K562 (cell line): Measurements from ENCODE around the gene KRTAP10-6. TPM values are rescaled to one million over a fixed set of nuclear protein-coding genes. Genes with fewer than 3 reads are reported as not detected.

ENCODE experiments used
- ATAC-seq: fragments of 200-7000 bp; cut with Tn5 transposase; 3 replicates; pipeline ENCODE4 v1.9.1; 2020; ENCODE audit warnings: moderate library complexity
- BruUV-seq: library from RNA; stranded (reverse); fragments of 400-500 nt; replicated peaks from 2 replicates; lab custom pipeline; 2021; lab: Mats Ljungman, UMichigan
- CTCF ChIA-PET: fragments of 300-600 bp; formaldehyde crosslinking; extraction: SDS; loops from one replicate; lab custom pipeline; 2021; ENCODE audit warnings: low intra/inter-chr PET ratio; lab: Yijun Ruan, JAX
- POLR2A ChIA-PET: fragments of 300-600, 350-650 bp; sonication (Branson Sonifier 250); formaldehyde crosslinking; extraction: SDS; loops from one replicate; lab custom pipeline; 2021; ENCODE audit warnings: antibody characterized with exemption, inconsistent platforms; lab: Yijun Ruan, JAX
- DNase-seq, 4 experiments: peaks; one replicate each; pipeline versions ENCODE4 v3.0.0 to v3.0.0-alpha.2; 2011 to 2018; ENCODE audit warnings: low spot score in 3 of 4, mixed read lengths in 3 of 4; ENCODE audit errors: extremely low read depth in 1 of 4
- FAIRE-seq: peaks from 2 replicates; lab custom pipeline; 2011; peaks lifted over from hg19 to GRCh38; lab: Jason Lieb, UNC
- H2AFZ ChIP-seq: 2 replicates; pipeline ENCODE4 v1.6.0; 2011; ENCODE audit warnings: low read depth, low read length, control low read depth, inconsistent platforms
- H3K27ac ChIP-seq: fragments of 200-600 bp; 3 replicates; pipeline ENCODE4 v1.8.0; 2011; ENCODE audit warnings: low read depth, mild to moderate bottlenecking, control low read depth, inconsistent platforms, low read length, moderate library complexity, mixed read lengths; ENCODE audit errors: extremely low read depth
- H3K27me3 ChIP-seq, 2 experiments: fragments of 300-600 bp in 1 of 2; 2 replicates in 1 of 2; 3 replicates in 1 of 2; pipeline versions ENCODE4 v1.6.0 to v1.8.0; 2011; ENCODE audit warnings: inconsistent platforms in 2 of 2, low read length in 2 of 2, mild to moderate bottlenecking in 1 of 2, mixed read lengths in 1 of 2, moderate library complexity in 1 of 2; ENCODE audit not compliant: control insufficient read depth in 2 of 2, insufficient read depth in 2 of 2
- H3K36me3 ChIP-seq: fragments of 300-600 bp; 3 replicates; pipeline ENCODE4 v1.8.0; 2011; ENCODE audit warnings: mild to moderate bottlenecking, low read length, inconsistent platforms; ENCODE audit not compliant: control insufficient read depth, insufficient read depth
- H3K4me1 ChIP-seq, 2 experiments: fragments of 200-600 bp in 1 of 2; replicated peaks in 1 of 2; 2 replicates in 1 of 2; 3 replicates in 1 of 2; pipeline versions ENCODE4 v1.5.1 to v1.8.0; 2011; ENCODE audit warnings: inconsistent platforms in 2 of 2, low read length in 2 of 2, mild to moderate bottlenecking in 1 of 2, mixed read lengths in 1 of 2, moderate library complexity in 1 of 2; ENCODE audit not compliant: control insufficient read depth in 2 of 2, insufficient read depth in 2 of 2
- H3K4me2 ChIP-seq: 2 replicates; pipeline ENCODE4 v1.6.1; 2011; ENCODE audit warnings: low read length, control low read depth, inconsistent platforms, mixed read lengths; ENCODE audit not compliant: insufficient read depth
- H3K4me3 ChIP-seq: fragments of 200-600 bp; sonication (generic), shearing (Covaris generic); 2 replicates; pipeline ENCODE4 v1.5.1; 2016; ENCODE audit warnings: control low read depth, inconsistent platforms
- H3K79me2 ChIP-seq: fragments of 200-600 bp; 3 replicates; pipeline ENCODE4 v1.8.0; 2011; ENCODE audit warnings: low read length, inconsistent platforms; ENCODE audit not compliant: control insufficient read depth, insufficient read depth
- H3K9ac ChIP-seq, 2 experiments: 2 replicates each; pipeline versions ENCODE4 v1.6.0 to v1.6.1; 2011; ENCODE audit warnings: low read depth in 2 of 2, low read length in 2 of 2, control low read depth in 1 of 2, inconsistent platforms in 1 of 2, mild to moderate bottlenecking in 1 of 2, mixed read lengths in 1 of 2; ENCODE audit not compliant: insufficient read depth in 1 of 2
- H3K9me1 ChIP-seq: one replicate; pipeline ENCODE4 v1.6.0; 2011; ENCODE audit warnings: inconsistent platforms, mild to moderate bottlenecking, low read length, moderate library complexity; ENCODE audit not compliant: control insufficient read depth, insufficient read depth
- H3K9me3 ChIP-seq: replicated peaks from 2 replicates; pipeline ENCODE4 v1.5.1; 2011; ENCODE audit warnings: low read depth, low read length, inconsistent platforms; ENCODE audit not compliant: control insufficient read depth, insufficient read depth
- H4K20me1 ChIP-seq: replicated peaks from 2 replicates; pipeline ENCODE4 v1.6.1; 2011; ENCODE audit warnings: low read length, inconsistent platforms, mixed read lengths; ENCODE audit not compliant: control insufficient read depth, insufficient read depth
- HMGN3 ChIP-seq: IDR thresholded peaks from 2 replicates; pipeline ENCODE4 v1.6.1; 2011; ENCODE audit warnings: borderline replicate concordance, low read depth, mild to moderate bottlenecking, mixed read lengths, low read length; ENCODE audit not compliant: insufficient read length; ENCODE audit errors: extremely low read depth
- HNRNPL ChIP-seq: fragments of 200-400 bp; formaldehyde crosslinking; IDR thresholded peaks from 2 replicates; pipeline ENCODE4 v1.6.1; 2017; ENCODE audit warnings: low read depth, mild to moderate bottlenecking, low read length
- KDM4B ChIP-seq, 2 experiments: fragments of 450-650 bp in 1 of 2; sonication (generic) in 1 of 2; IDR thresholded peaks; 2 replicates each; pipeline ENCODE4 v1.6.1; 2016 to 2017; ENCODE audit warnings: borderline replicate concordance in 2 of 2, antibody characterized with exemption in 1 of 2, low read depth in 1 of 2, mild to moderate bottlenecking in 1 of 2
- PCBP1 ChIP-seq: fragments of 200-400 bp; formaldehyde crosslinking; IDR thresholded peaks from 2 replicates; pipeline ENCODE4 v1.6.1; 2018; ENCODE audit warnings: mild to moderate bottlenecking, low read depth, low read length; ENCODE audit not compliant: poor library complexity, severe bottlenecking
- POLR2G ChIP-seq: fragments of 200-400 bp; formaldehyde crosslinking; IDR thresholded peaks from 2 replicates; pipeline ENCODE4 v1.6.1; 2017; ENCODE audit warnings: low read depth, mild to moderate bottlenecking, antibody characterized with exemption, low read length, moderate library complexity
- TBL1XR1 ChIP-seq, 2 experiments: IDR thresholded peaks; 2 replicates each; pipeline ENCODE4 v1.6.1; 2012; ENCODE audit warnings: improper control_type of control experiment in 2 of 2, low read length in 2 of 2, mild to moderate bottlenecking in 1 of 2
- TCF7 ChIP-seq: sonication (generic); IDR thresholded peaks from 2 replicates; pipeline ENCODE4 v1.6.1; 2016; ENCODE audit warnings: antibody characterized with exemption, borderline replicate concordance
- ZNF212 ChIP-seq: fragments of 450-650 bp; formaldehyde crosslinking; IDR thresholded peaks from 2 replicates; pipeline ENCODE4 v1.4.0; 2020; ENCODE audit warnings: mild to moderate bottlenecking
- ZNF79 ChIP-seq: fragments of 250-450 bp; sonication (Bioruptor Pico); IDR thresholded peaks from 2 replicates; pipeline ENCODE4 v1.4.0; 2020; ENCODE audit warnings: low read depth, mild to moderate bottlenecking, moderate library complexity
- WGBS: fragments of 100-300 bp; shearing (Covaris generic); methylation state at CpG from one replicate; pipeline ENCODE4 v1.1.6; 2016; ENCODE audit warnings: low coverage, mixed read lengths; ENCODE audit not compliant: insufficient coverage; ENCODE audit errors: missing lambda C conversion rate; 5-methylcytosine and 5-hydroxymethylcytosine counted together
- in situ Hi-C: fragments of 300-500 bp; cut with MboI; formaldehyde crosslinking; loops from 4 replicates; pipeline ENCODE4 v1.15.0; 2018; ENCODE audit warnings: inconsistent platforms, mixed read lengths
- intact Hi-C: fragments of 100-400 bp; cut with micrococcal nuclease; formaldehyde crosslinking; loops from 2 replicates; pipeline ENCODE4 v1.14.2; 2022
- polyA plus RNA-seq, 8 experiments: library from polyadenylated mRNA; depleted of rRNA in 4 of 8; stranded (reverse) in 5 of 8; unstranded in 3 of 8; fragments of >200 nt; fragmentation: Nextera tagmentation in 2 of 8; fragmentation: Illumina TruSeq in 1 of 8; extraction: Ambion mirVana in 2 of 8; extraction: Trizol in 1 of 8; gene quantifications; 2 replicates each; pipeline versions ENCODE4 v1.2.1 to v1.2.3, GENCODE V29; 2011 to 2014; ENCODE audit warnings: inconsistent platforms in 1 of 8, missing spikeins in 1 of 8
- total RNA-seq, 7 experiments: library from RNA; depleted of rRNA in 6 of 7; stranded (reverse); fragments of >200 nt in 6 of 7; fragmentation: Illumina TruSeq in 2 of 7; extraction: Trizol in 2 of 7; gene quantifications; 2 replicates each; pipeline versions ENCODE4 v1.2.1 to v1.2.3, GENCODE V29; 2011 to 2021; ENCODE audit warnings: low replicate concordance in 1 of 7
- TF ChIP-seq, protein P1 (sequence below): sonication (generic); formaldehyde crosslinking; IDR thresholded peaks from 2 replicates; pipeline ENCODE4 v1.8.0; 2022; ENCODE audit warnings: mild to moderate bottlenecking, missing genetic modification reagents
- TF ChIP-seq, protein P2 (sequence below): sonication (generic); formaldehyde crosslinking; IDR thresholded peaks from 2 replicates; pipeline ENCODE4 v1.8.1; 2023; ENCODE audit warnings: mild to moderate bottlenecking, missing genetic modification reagents

Gene KRTAP10-6
- total and polyA plus RNA-seq, 9 of the 15 experiments (the other 6 are each of a cell fraction or from before 2014, with no cell fraction given) = not detected

DNA sequence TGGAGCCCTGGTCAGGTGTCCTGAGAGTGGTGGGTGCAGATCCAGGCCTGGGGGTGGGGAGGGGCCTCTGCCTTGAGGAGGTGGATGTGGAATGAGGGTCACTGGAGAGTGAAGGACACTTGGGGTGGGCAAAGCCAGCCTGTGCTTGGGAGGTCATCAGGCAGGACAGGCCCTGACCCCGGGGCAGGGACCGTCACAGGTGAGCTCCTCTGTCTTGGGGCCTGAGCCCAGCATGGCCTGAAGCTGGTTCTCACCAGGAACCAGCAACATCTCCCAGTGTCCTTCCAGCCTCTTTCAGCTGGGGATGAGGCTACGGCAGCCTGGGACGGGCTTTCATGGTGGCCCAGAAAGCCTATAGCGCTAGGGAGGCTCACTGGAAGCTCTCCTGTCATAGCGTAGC lies 40.2 kb downstream of the KRTAP10-6 start:
- DNase-seq = no peak
- CTCF ChIA-PET = no interaction called here
- BruUV-seq = no TSS peak
- Histone ChIP-seq H3K36me3 (no peaks in the 10 kb centered on the region), H3K9ac (no peak overlapping the region), H2AFZ (no peak overlapping the region), H4K20me1 (0 out of 2 replicates have a peak, but pooled peaks cover 2% of the 10 kb centered on the region)
- 3% methylated on average over 6 of the region's 6 CpGs for WGBS
- in situ Hi-C loops = no loop called here
- TF ChIP-seq KDM4B (IDR thresholded peaks at IDR 0.05; ENCODE audit: borderline replicate concordance in 2 of 2, low read depth in 1 of 2) (no peak), HMGN3 (no peak), ZNF212 (no peak), ZNF79 (CRISPR knock-in tag) (no peak), POLR2G (no peak), HNRNPL (no peak), TBL1XR1 (IDR thresholded peaks at IDR 0.05; ENCODE audit: low read length in 2 of 2) (no peak), TCF7 (no peak), PCBP1 (no peak)
- TF ChIP-seq, protein P1, sequence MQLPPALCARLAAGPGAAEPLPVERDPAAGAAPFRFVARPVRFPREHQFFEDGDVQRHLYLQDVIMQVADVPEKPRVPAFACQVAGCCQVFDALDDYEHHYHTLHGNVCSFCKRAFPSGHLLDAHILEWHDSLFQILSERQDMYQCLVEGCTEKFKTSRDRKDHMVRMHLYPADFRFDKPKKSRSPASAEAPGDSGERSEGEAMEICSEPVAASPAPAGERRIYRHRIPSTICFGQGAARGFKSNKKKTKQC (CRISPR knock-in tag) = no peak
- TF ChIP-seq, protein P2, sequence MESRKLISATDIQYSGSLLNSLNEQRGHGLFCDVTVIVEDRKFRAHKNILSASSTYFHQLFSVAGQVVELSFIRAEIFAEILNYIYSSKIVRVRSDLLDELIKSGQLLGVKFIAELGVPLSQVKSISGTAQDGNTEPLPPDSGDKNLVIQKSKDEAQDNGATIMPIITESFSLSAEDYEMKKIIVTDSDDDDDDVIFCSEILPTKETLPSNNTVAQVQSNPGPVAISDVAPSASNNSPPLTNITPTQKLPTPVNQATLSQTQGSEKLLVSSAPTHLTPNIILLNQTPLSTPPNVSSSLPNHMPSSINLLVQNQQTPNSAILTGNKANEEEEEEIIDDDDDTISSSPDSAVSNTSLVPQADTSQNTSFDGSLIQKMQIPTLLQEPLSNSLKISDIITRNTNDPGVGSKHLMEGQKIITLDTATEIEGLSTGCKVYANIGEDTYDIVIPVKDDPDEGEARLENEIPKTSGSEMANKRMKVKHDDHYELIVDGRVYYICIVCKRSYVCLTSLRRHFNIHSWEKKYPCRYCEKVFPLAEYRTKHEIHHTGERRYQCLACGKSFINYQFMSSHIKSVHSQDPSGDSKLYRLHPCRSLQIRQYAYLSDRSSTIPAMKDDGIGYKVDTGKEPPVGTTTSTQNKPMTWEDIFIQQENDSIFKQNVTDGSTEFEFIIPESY (CRISPR knock-in tag) = no peak
- TF ChIP-seq, all 486 proteins: peak for 0
- H3K4me1 ChIP-seq = peaks cover 0 to 4% of the 10 kb centered on the region in 2 experiments; a peak in 1 of 5 replicates
- no peak overlapping the region for H3K4me2 ChIP-seq
- no peak overlapping the region for H3K27ac ChIP-seq
- H3K79me2 ChIP-seq = no peaks in the 10 kb centered on the region
- no peaks in the 10 kb centered on the region for H3K9me1 ChIP-seq
- POLR2A ChIA-PET = no interaction called here
- H3K27me3 ChIP-seq = peaks cover 42 to 66% of the 10 kb centered on the region in 2 experiments
- H3K9me3 ChIP-seq = no peaks in the 10 kb centered on the region
- ATAC-seq (no peak), FAIRE-seq (no peak)
- intact Hi-C loops = no loop called here
- H3K4me3 ChIP-seq = no peak overlapping the region
